AG10803 (cell line): ENCODE data around the gene PIK3R1.
A peak's percentile ranks its signal among the peaks of the same experiment; 100 is the strongest.

Experiments used
- DNase-seq: peaks from one replicate; pipeline ENCODE4 v3.0.0; 2010; ENCODE audit warnings: low read depth
- H3K4me3 ChIP-seq: 2 replicates; pipeline ENCODE4 v1.5.1; 2011; ENCODE audit warnings: mild to moderate bottlenecking, low read length, control low read depth
- CTCF ChIP-seq: conservative IDR thresholded peaks from 2 replicates; pipeline ENCODE4 v1.5.1; 2011; ENCODE audit warnings: mild to moderate bottlenecking, low read length, control low read depth, inconsistent platforms

Gene PIK3R1

DNA sequence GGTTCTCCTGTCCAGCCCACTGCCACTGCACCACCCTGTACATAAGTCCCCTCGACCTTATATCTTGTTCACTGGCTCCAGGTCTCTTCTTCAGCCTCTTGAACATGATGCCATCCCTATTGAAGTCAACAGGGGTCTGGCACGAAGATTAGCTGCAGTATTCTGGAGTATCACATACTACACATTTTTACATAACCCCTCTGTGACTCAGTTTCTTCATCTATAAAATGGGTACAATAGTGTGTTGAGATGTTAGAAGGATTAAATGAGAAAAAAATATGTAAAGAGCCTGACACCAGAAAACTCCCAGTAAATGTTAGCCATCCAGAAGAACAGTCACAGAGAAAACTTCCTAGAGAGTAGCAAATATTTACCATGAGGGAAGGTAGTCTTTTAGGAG is 98.9 kb downstream of the PIK3R1 start:
- no peak overlapping the region for H3K4me3 ChIP-seq
- DNase-seq: no peak

GRCh38 chr5:68315679-68316271 is 100.2 kb downstream of the PIK3R1 start:
- TF ChIP-seq CTCF: no peak
- no peak for DNase-seq

More for the DNA sequence above, 98.9 kb downstream of the PIK3R1 start:
- no peak for TF ChIP-seq CTCF

GRCh38 chr5:68316469-68316868 is 100.9 kb downstream of the PIK3R1 start:
- no peak overlapping the region for H3K4me3 ChIP-seq
- no peak for DNase-seq
- no peak for TF ChIP-seq CTCF

More at GRCh38 chr5:68315679-68316271, 100.2 kb downstream of the PIK3R1 start:
- H3K4me3 ChIP-seq: no peak overlapping the region

DNA sequence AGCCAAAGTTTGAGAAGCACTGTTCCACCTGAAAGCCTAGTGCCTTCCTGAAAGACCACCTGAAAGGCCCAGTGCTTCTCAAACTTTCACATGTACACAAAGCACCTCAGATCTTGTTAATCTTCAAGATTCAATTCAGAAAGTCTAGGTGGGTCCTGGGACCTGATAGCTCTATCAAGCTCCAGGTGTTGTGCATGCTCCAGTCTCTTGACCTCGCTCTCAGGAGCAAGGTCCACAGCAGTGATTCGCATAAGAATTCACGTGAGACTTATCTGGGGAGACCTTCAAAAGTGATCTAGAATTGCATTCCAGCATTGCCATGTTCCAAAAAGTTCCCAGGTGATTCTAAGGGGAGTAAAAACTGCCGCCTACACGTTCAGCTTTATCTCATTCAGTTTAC is 102.1 kb downstream of the PIK3R1 start:
- no peak for DNase-seq
- TF ChIP-seq CTCF: no peak
- no peak overlapping the region for H3K4me3 ChIP-seq

DNA sequence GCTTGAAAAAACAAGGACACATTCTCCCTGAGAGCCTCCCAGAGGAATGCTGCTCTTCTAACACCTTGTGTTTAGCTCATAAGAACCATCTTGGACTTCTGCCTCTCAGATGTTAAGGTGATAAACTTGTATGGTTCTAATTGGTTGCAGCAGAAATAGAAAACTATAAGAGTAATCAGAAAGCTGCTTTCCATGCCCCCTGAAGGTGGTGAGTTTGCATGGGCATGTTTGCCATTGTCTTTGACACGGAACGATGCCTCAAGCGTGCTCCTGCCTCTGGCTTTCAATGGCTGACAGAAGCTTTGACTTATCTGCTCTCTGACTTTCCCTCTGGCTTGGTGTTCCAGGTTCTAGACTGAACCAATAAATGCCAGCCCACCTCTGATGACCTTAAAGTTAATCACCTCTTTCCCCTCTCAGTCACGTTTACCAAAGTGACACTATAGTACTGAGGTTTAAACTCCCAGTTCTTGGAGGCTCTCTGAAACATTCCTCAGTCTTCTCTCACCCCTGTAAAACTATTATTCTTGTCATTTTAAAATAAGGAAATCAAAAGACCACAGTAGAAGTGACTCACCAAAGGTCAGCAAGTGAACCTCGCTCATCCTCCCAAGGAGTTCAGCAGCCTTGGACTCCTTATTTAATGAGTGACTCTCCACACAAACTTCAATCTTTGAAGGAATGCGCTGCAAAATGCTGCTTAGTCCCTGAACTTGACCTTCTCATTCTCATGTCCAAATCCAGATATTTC is 103.6 kb downstream of the PIK3R1 start:
- peak; percentile 57 for DNase-seq
- no peak overlapping the region for H3K4me3 ChIP-seq
- no peak for TF ChIP-seq CTCF

DNA sequence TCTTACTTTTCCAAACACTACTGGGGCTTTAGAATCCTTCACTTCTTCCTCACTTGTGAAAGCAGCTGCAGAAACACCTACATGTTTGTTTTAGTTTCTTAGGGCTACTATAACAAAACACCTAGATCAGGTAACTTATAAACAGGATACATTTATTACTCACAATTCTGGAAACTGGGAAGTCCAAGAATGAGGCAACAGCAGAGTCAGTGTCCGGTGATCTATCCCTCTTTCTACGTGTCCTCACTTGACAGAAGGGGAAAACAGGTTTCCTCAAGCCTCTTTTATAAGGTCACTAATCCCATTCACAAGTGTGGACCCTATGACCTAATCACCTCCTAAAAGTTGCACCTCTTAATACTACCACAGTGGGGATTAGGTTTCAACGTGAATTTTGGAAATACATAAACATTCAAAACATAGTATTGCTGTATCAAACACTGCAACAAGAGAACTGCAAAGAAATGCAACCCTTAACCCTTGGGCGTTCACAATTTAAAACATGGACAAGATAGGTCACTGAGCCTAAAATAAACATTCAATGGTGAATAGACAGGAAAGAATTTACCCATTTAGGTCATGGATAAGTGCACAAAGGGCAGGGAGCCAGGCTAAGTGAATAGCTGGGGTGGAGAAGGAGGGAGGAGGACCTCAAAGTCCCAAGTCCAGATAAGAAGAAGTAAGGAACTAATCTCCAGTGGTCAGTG is 104.3 kb downstream of the PIK3R1 start:
- H3K4me3 ChIP-seq: no peak overlapping the region
- TF ChIP-seq CTCF: no peak
- DNase-seq: no peak
